Activated T-helper 17 cell treated with anti-CD3 and anti-CD28 coated beads, Interleukin-2, amount 50 U/mL, for 72 hours (primary cell): ENCODE measurements around the gene PAOX. TPM values are rescaled to one million over a fixed set of nuclear protein-coding genes. Genes with fewer than 3 reads are reported as not detected.
A peak's percentile ranks its signal among the peaks of the same experiment; 100 is the strongest.
"Not testable (repeated sequence)": the region's sequence is repeated elsewhere in the genome, so short reads cannot be mapped to it uniquely, and the experiment has no call there.

Experiments used
- ATAC-seq: fragments of 150-1000 bp; cut with Tn5 transposase; replicated peaks from 2 replicates; pipeline ENCODE4 v1.10.0; 2021; ENCODE audit warnings: mild to moderate bottlenecking, moderate library complexity
- H3K27ac Mint-ChIP-seq: one replicate; pipeline ENCODE4 v1.8.0; 2022; ENCODE audit warnings: mixed read lengths
- H3K27me3 Mint-ChIP-seq: one replicate; pipeline ENCODE4 v1.8.0; 2022; ENCODE audit warnings: mixed read lengths
- H3K36me3 Mint-ChIP-seq: one replicate; pipeline ENCODE4 v1.8.0; 2022; ENCODE audit warnings: low read depth, mild to moderate bottlenecking, mixed read lengths
- H3K4me1 Mint-ChIP-seq: one replicate; pipeline ENCODE4 v1.8.0; 2022; ENCODE audit warnings: mixed read lengths
- H3K4me3 Mint-ChIP-seq: one replicate; pipeline ENCODE4 v1.8.0; 2022; ENCODE audit warnings: mild to moderate bottlenecking, mixed read lengths
- H3K9me3 Mint-ChIP-seq: one replicate; pipeline ENCODE4 v1.8.0; 2022; ENCODE audit warnings: mixed read lengths
- total RNA-seq, 2 donors: library from RNA; stranded (reverse); gene quantifications; one replicate each; pipeline ENCODE4 v1.2.3, GENCODE V29; 2022

The PAOX gene
- total RNA-seq, 2 donors from 2014 or later: 3.0 to 9.2 TPM

DNA sequence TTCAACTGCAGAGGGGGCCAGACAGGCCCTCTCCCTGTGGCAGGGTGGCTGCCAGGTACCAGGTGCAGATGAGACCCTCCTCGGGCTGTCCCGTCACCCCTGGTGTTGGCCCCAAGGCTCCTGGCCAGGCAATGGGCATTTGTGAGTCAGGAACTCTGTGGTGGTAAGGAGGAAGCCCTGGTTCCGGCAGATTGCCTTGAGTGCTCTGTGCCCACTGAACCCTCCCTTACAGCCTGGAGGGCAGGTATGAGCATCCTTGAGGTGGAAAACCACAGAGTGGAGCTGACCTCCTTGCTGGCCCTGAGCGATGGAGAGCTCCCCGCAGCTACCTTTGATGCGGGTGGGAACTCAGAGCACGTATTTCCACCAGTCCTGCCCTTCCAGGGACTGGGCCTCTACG lies 2.0 kb downstream of the PAOX start:
- no peaks in the 10 kb centered on the region for H3K9me3 Mint-ChIP-seq
- no peak overlapping the region for H3K4me3 Mint-ChIP-seq
- ATAC-seq: no peak
- no peak overlapping the region for H3K27ac Mint-ChIP-seq
- H3K36me3 Mint-ChIP-seq: no peaks in the 10 kb centered on the region
- no peaks in the 10 kb centered on the region for H3K4me1 Mint-ChIP-seq
- no peaks in the 10 kb centered on the region for H3K27me3 Mint-ChIP-seq

DNA sequence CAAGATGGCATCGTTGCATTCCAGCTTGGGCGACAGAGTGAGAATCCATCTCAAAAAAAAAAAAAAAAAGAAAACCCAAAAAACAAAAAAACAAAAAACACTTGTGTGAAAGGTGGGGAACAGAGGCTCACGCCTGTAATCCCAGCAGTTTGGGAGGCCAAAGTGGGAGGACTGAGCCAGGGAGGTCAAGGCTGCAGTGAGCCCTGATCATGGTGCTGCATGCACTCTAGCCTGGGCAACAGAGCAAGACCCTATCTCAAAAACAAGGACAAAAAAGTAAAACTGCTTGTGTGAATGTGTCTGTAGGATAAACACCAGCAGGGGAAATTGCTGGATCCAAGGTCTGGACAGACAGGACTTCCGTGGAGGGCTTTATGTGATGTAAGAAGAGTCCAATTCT lies 4.5 kb downstream of the PAOX start:
- Mint-ChIP-seq H3K27me3 (no peaks in the 10 kb centered on the region), H3K9me3 (no peaks in the 10 kb centered on the region), H3K4me1 (peaks cover under 1% of the 10 kb centered on the region), H3K27ac (no peak overlapping the region), H3K4me3 (no peak overlapping the region), H3K36me3 (no peaks in the 10 kb centered on the region)
- ATAC-seq: no peak

DNA sequence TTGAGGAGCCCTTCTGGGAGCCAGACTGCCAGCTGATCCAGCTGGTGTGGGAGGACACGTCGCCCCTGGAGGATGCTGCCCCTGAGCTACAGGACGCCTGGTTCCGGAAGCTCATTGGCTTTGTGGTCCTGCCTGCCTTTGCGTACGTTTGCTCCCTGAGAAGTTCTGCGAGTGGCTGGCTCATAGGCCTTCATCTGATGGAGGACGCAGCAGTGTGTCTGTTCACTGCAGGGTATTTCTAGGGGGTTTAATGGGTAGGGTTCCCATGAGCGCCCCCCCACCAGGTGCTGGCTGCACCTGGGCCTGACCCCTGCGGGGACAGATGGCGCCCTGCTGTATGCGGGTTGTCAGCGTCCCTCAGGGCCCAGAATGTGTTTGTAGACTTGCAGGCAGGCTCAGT lies 5.0 kb downstream of the PAOX start:
- H3K36me3 Mint-ChIP-seq: no peaks in the 10 kb centered on the region
- no peak overlapping the region for H3K4me3 Mint-ChIP-seq
- H3K27ac Mint-ChIP-seq: no peak overlapping the region
- H3K27me3 Mint-ChIP-seq: no peaks in the 10 kb centered on the region
- peaks cover 5% of the 10 kb centered on the region for H3K4me1 Mint-ChIP-seq
- no peaks in the 10 kb centered on the region for H3K9me3 Mint-ChIP-seq
- no peak for ATAC-seq

DNA sequence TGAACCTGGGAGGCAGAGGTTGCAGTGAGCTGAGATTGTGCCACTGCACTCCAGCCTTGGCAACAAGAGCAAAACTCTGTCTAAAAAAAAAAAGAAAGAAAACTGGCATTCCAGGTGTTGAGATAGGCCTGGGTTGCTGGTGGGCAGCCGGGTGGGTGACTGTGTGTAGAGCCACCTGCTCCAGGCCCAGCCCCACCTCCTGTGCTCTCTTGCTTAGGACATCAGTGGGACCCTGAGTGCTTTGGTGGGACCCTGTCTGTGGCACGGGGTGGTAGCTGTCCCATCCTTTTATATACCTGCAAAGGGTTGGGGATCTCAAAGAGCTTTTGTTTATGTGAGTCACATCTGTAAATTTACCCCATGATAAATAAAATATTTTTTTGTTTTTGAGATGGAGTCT lies 6.2 kb downstream of the PAOX start:
- Mint-ChIP-seq H3K4me3 (no peak overlapping the region), H3K27ac (no peak overlapping the region), H3K27me3 (no peaks in the 10 kb centered on the region), H3K4me1 (peaks cover 10% of the 10 kb centered on the region), H3K9me3 (no peaks in the 10 kb centered on the region), H3K36me3 (no peaks in the 10 kb centered on the region)
- no peak for ATAC-seq

DNA sequence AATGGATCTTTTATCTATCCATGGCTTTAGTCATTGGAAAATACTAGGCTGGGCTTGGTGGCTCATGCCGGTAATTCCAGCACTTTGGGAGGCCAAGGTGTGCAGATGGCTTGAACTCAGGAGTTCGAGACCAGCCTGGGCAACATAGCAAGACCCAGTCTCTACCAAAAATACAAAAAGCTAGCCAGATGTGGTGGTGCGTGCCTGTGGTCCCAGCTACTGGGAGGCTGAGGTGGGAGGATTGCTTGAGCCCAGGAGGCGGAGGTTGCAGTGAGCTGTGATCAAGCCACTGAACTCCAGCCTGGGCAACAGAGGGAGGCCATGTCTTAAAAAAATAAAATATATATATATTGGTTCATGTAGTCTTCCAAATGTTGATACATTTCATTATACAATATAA lies 7.9 kb downstream of the PAOX start:
- H3K9me3 Mint-ChIP-seq, H3K27ac Mint-ChIP-seq, H3K4me3 Mint-ChIP-seq, ATAC-seq, H3K27me3 Mint-ChIP-seq, H3K36me3 Mint-ChIP-seq: not testable (repeated sequence)
- H3K4me1 Mint-ChIP-seq: peaks cover 27% of the 10 kb centered on the region

GRCh38 chr10:133388236-133388972 lies 9.3 kb downstream of the PAOX start:
- H3K36me3 Mint-ChIP-seq: no peaks in the 10 kb centered on the region
- peak overlapping the region; percentile 89 for H3K27ac Mint-ChIP-seq
- peak overlapping the region; percentile 87 for H3K4me3 Mint-ChIP-seq
- no peak for ATAC-seq
- no peaks in the 10 kb centered on the region for H3K27me3 Mint-ChIP-seq
- peaks cover 27% of the 10 kb centered on the region for H3K4me1 Mint-ChIP-seq
- H3K9me3 Mint-ChIP-seq: no peaks in the 10 kb centered on the region

- Mint-ChIP-seq H3K27ac (peak overlapping the region; percentile 89), H3K4me1 (peaks cover 27% of the 10 kb centered on the region), H3K9me3 (no peaks in the 10 kb centered on the region), H3K36me3 (no peaks in the 10 kb centered on the region), H3K4me3 (peak overlapping the region; percentile 87), H3K27me3 (no peaks in the 10 kb centered on the region)
- ATAC-seq: peak; percentile 59
Observed at GRCh38 chr10:133388973-133389818, 10.1 kb downstream of the PAOX start.

DNA sequence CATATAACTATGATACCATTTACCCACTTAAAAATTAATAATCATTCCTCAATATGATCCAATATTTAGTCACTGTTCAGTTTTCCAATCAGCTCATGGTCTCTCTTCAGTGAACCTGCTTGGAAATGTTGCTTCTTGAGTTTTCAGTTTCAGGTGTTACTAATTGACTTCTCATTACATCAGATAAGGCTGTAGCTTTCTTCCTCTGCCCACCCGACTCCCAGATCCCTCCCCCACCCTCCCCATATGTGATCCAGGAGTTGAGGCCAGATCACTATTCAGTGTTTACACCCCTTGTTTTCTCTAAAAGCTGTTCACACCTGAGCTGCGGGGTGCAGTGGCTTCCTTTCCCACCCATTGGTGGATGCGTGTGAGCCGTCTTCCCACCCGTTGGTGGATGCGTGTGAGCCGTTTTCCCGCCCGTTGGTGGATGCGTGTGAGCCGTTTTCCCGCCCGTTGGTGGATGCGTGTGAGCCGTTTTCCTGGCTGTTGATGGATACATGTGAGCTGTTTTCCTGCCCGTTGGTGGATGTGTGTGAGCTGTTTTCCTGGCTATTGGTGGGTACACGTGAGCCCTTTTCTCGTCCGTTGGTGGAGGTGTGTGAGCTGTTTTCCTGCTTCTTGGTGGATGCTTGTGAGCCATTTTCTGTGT lies 11.7 kb downstream of the PAOX start:
- peak overlapping the region; percentile 87 for H3K4me3 Mint-ChIP-seq
- H3K27ac Mint-ChIP-seq: peak overlapping the region; percentile 89
- H3K36me3 Mint-ChIP-seq: peaks cover 5% of the 10 kb centered on the region
- H3K9me3 Mint-ChIP-seq: no peaks in the 10 kb centered on the region
- ATAC-seq: peak; percentile 38
- no peaks in the 10 kb centered on the region for H3K27me3 Mint-ChIP-seq
- H3K4me1 Mint-ChIP-seq: peaks cover 31% of the 10 kb centered on the region

DNA sequence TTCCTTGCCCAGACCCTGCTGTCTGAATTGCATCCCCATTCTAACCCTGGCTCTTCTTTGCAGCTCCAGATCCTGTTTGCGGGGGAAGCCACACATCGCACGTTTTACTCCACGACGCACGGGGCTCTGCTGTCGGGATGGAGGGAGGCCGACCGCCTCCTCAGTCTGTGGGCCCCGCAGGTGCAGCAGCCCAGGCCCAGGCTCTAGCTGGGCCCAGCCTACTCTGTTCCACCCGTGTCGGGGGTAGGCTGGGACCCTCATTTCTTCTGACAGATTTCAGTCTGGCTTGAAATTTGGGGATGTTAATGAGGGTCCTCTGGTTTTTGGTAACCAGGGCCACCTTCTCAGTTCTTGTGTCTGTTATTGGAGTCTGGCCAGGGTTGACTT lies 12.2 kb downstream of the PAOX start:
- Mint-ChIP-seq H3K4me1 (peaks cover 31% of the 10 kb centered on the region), H3K27ac (peak overlapping the region; percentile 89), H3K36me3 (peaks cover 10% of the 10 kb centered on the region), H3K4me3 (peak overlapping the region; percentile 87), H3K9me3 (no peaks in the 10 kb centered on the region), H3K27me3 (no peaks in the 10 kb centered on the region)
- no peak for ATAC-seq

DNA sequence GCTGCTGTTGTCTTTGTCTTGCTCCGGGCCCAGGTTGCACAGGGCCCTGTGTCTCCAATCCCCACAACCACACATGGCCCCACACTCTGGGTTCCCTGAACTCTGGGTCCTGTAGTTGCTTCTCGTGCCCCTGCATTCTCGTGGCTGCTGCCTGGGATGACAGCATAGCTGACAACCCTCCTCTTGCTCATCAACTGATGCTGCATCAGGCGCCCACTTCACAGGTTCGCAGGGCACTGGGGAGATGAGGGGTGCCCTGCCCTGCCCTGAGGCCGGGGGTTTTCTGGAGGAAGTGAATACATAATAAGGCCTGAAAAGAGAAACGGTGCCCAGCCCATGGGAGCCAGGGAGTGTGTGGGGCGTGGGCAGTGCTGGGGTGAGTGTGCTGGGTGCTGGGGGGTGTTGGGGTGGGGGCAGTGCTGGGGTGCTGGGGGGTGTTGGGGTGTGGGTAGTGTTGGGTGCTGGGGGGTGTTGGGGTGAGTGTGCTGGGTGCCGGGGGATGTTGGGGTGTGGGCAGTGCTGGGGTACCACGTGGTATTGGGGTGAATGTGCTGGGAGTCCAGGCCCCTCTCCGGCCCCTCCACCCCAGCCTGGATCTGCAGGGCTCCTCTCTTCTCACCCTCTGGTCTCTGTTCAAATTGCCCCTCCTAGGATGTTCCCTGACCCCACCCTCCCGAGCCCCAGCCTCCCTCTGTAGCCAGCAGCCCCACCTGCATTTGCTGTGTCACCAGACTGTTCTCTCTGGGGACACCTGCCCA lies 12.9 kb downstream of the PAOX start:
- Mint-ChIP-seq H3K36me3 (peaks cover 17% of the 10 kb centered on the region), H3K27ac (peak overlapping the region; percentile 89), H3K4me1 (peaks cover 31% of the 10 kb centered on the region), H3K9me3 (no peaks in the 10 kb centered on the region), H3K4me3 (peak overlapping the region; percentile 87), H3K27me3 (no peaks in the 10 kb centered on the region)
- ATAC-seq: no peak

- peaks cover 31% of the 10 kb centered on the region for H3K4me1 Mint-ChIP-seq
- no peak for ATAC-seq
- peaks cover 33% of the 10 kb centered on the region for H3K36me3 Mint-ChIP-seq
- H3K9me3 Mint-ChIP-seq: no peaks in the 10 kb centered on the region
- peak overlapping the region; percentile 84 for H3K27ac Mint-ChIP-seq
- H3K4me3 Mint-ChIP-seq: peak overlapping the region; percentile 96
- no peaks in the 10 kb centered on the region for H3K27me3 Mint-ChIP-seq
Observed at GRCh38 chr10:133393401-133394063, 14.5 kb downstream of the PAOX start.

DNA sequence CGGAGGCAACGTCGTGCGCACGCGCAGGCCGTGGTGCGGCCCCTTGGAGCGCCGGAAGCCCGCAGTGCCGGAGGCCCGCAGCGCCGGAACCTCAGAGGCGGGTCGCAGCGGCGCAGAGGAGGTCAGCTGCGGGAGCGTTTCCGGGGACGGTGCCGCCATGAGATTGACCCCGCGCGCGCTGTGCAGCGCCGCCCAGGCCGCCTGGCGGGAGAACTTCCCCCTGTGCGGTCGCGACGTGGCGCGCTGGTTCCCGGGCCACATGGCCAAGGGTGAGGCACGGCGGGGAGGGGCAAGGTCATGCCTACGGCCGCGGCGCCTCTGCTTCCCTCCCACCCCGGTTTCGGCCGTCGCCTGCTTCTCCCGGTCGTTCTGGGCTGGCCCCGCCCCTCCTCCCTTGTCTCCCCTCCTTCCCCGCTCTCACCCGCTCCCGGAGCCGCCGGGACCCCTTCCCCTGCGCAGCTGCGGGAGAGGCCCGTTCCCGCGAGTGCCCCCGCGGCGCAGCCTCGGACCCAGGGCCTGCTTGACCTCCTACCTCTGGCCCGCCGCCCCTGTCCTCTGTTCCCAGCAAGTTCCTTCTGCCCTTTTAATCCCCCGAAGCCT lies 15.1 kb downstream of the PAOX start, which contains the start of gene MTG1:
Gene MTG1 (plus strand): TSS at position 94 of the 600 bp plus-strand sequence. CDS start 64 bp downstream, at position 158.
- H3K4me1 Mint-ChIP-seq: peaks cover 25% of the 10 kb centered on the region
- H3K4me3 Mint-ChIP-seq: peak within 1 kb of the TSS; percentile 96
- H3K27me3 Mint-ChIP-seq: no peaks in the 10 kb centered on the region
- H3K9me3 Mint-ChIP-seq: no peaks in the 10 kb centered on the region
- H3K27ac Mint-ChIP-seq: peak within 1 kb of the TSS; percentile 95
- peaks cover 40% of the 10 kb centered on the region for H3K36me3 Mint-ChIP-seq
- peak; percentile 75 for ATAC-seq

GRCh38 chr10:133394801-133395221 lies 15.7 kb downstream of the PAOX start:
- Mint-ChIP-seq H3K4me3 (peak overlapping the region; percentile 96), H3K36me3 (peaks cover 46% of the 10 kb centered on the region), H3K4me1 (peaks cover 23% of the 10 kb centered on the region), H3K27me3 (no peaks in the 10 kb centered on the region), H3K9me3 (no peaks in the 10 kb centered on the region), H3K27ac (peak overlapping the region; percentile 95)
- ATAC-seq: no peak
